GM10266 (cell line): ENCODE results near the gene NFIA.

Source experiments
- DNase-seq: peaks from one replicate; pipeline ENCODE4 v3.0.0; 2012; ENCODE audit errors: extremely low spot score
- CTCF ChIP-seq: IDR thresholded peaks from 2 replicates; pipeline ENCODE4 v1.5.1; 2012; ENCODE audit warnings: mild to moderate bottlenecking, low read depth; ENCODE audit not compliant: control insufficient read depth, insufficient read depth; ENCODE audit errors: missing control alignments

The NFIA gene

GRCh38 chr1:61109158-61109557, 26.8 kb downstream of the NFIA start:
- DNase-seq = no peak
- TF ChIP-seq CTCF = no peak

- no peak for TF ChIP-seq CTCF
- DNase-seq = no peak
Measured at GRCh38 chr1:61109910-61110309, 27.5 kb downstream of the NFIA start.

- TF ChIP-seq CTCF = no peak
- no peak for DNase-seq
Measured at GRCh38 chr1:61110554-61110953, 28.2 kb downstream of the NFIA start.

GRCh38 chr1:61111084-61112004, 29.0 kb downstream of the NFIA start:
- TF ChIP-seq CTCF = no peak
- no peak for DNase-seq

- DNase-seq = no peak
- no peak for TF ChIP-seq CTCF
Measured at GRCh38 chr1:61114178-61114870, 32.0 kb downstream of the NFIA start.

- no peak for DNase-seq
- TF ChIP-seq CTCF = no peak
Measured at GRCh38 chr1:61115436-61115835, 33.1 kb downstream of the NFIA start.

GRCh38 chr1:61116421-61116820, 34.1 kb downstream of the NFIA start:
- DNase-seq = no peak
- no peak for TF ChIP-seq CTCF
